H9 (cell line): ENCODE data around the gene ARAP1. TPM values are rescaled to one million over a fixed set of nuclear protein-coding genes. Genes with fewer than 3 reads are reported as not detected.

ENCODE experiments used
- DNase-seq: peaks from one replicate; pipeline ENCODE4 v3.0.0-alpha.2; 2017
- H2AFZ ChIP-seq: one replicate; pipeline ENCODE4 v1.6.1; 2013; ENCODE audit warnings: mild to moderate bottlenecking, low read length, control low read depth, moderate library complexity
- H2AK5ac ChIP-seq: 2 replicates; pipeline ENCODE4 v1.6.1; 2013; ENCODE audit warnings: low read length, control low read depth, mixed read lengths; ENCODE audit not compliant: insufficient read length
- H2BK120ac ChIP-seq: one replicate; pipeline ENCODE4 v1.6.1; 2013; ENCODE audit warnings: low read depth, mild to moderate bottlenecking, low read length, control low read depth, inconsistent platforms; ENCODE audit not compliant: poor library complexity, severe bottlenecking
- H2BK12ac ChIP-seq: 2 replicates; pipeline ENCODE4 v1.6.1; 2013; ENCODE audit warnings: low read length, control low read depth, mixed read lengths, low read depth; ENCODE audit not compliant: insufficient read length
- H2BK15ac ChIP-seq: 2 replicates; pipeline ENCODE4 v1.6.1; 2013; ENCODE audit warnings: low read depth, low read length, control low read depth
- H2BK20ac ChIP-seq: one replicate; pipeline ENCODE4 v1.6.1; 2013; ENCODE audit warnings: low read depth, mild to moderate bottlenecking, low read length, control low read depth, inconsistent platforms; ENCODE audit not compliant: poor library complexity, severe bottlenecking
- H2BK5ac ChIP-seq: 2 replicates; pipeline ENCODE4 v1.6.1; 2013; ENCODE audit warnings: low read length, control low read depth, mixed read lengths; ENCODE audit not compliant: insufficient read length
- H3K14ac ChIP-seq: 2 replicates; pipeline ENCODE4 v1.6.1; 2013; ENCODE audit warnings: low read length, control low read depth; ENCODE audit not compliant: insufficient read depth
- H3K18ac ChIP-seq: 2 replicates; pipeline ENCODE4 v1.6.1; 2013; ENCODE audit warnings: low read depth, mild to moderate bottlenecking, mixed read lengths, low read length, control low read depth; ENCODE audit not compliant: insufficient read length
- H3K23ac ChIP-seq: 2 replicates; pipeline ENCODE4 v1.6.1; 2013; ENCODE audit warnings: low read length, control low read depth, mixed read lengths, low read depth; ENCODE audit not compliant: insufficient read length
- H3K23me2 ChIP-seq: 2 replicates; pipeline ENCODE4 v1.6.1; 2013; ENCODE audit warnings: low read depth, mild to moderate bottlenecking, mixed read lengths, low read length, control low read depth; ENCODE audit not compliant: insufficient read length, poor library complexity, severe bottlenecking
- H3K27ac ChIP-seq: 2 replicates; pipeline ENCODE4 v1.5.1; 2013; ENCODE audit warnings: low read length, control low read depth, mixed read lengths, low read depth; ENCODE audit not compliant: insufficient read length
- H3K27me3 ChIP-seq: 2 replicates; pipeline ENCODE4 v1.6.1; 2013; ENCODE audit warnings: low read length, control low read depth, inconsistent platforms; ENCODE audit not compliant: insufficient read depth
- H3K4ac ChIP-seq: 2 replicates; pipeline ENCODE4 v1.6.1; 2013; ENCODE audit warnings: low read depth, mild to moderate bottlenecking, control low read depth, inconsistent platforms, low read length, moderate library complexity
- H3K4me1 ChIP-seq: 2 replicates; pipeline ENCODE4 v1.6.1; 2013; ENCODE audit warnings: low read length, control low read depth, inconsistent platforms; ENCODE audit not compliant: insufficient read depth
- H3K4me2 ChIP-seq: 2 replicates; pipeline ENCODE4 v1.6.1; 2013; ENCODE audit warnings: low read length, control low read depth, mixed read lengths; ENCODE audit not compliant: insufficient read length, insufficient read depth
- H3K56ac ChIP-seq: 2 replicates; pipeline ENCODE4 v1.6.1; 2013; ENCODE audit warnings: low read depth, mild to moderate bottlenecking, mixed read lengths, low read length, control low read depth; ENCODE audit not compliant: insufficient read length
- H3K79me1 ChIP-seq: 2 replicates; pipeline ENCODE4 v1.6.1; 2013; ENCODE audit warnings: low read depth, mild to moderate bottlenecking, moderate library complexity, low read length, control low read depth, inconsistent platforms; ENCODE audit not compliant: insufficient read depth, poor library complexity, severe bottlenecking
- H3K79me2 ChIP-seq: 2 replicates; pipeline ENCODE4 v1.6.1; 2013; ENCODE audit warnings: low read length, control low read depth, inconsistent platforms; ENCODE audit not compliant: insufficient read depth
- H3K9ac ChIP-seq: 2 replicates; pipeline ENCODE4 v1.6.1; 2013; ENCODE audit warnings: low read length, control low read depth, mixed read lengths; ENCODE audit not compliant: insufficient read length; ENCODE audit errors: extremely low read depth
- H3K9me3 ChIP-seq: one replicate; pipeline ENCODE4 v1.6.1; 2013; ENCODE audit warnings: low read depth, low read length, inconsistent platforms; ENCODE audit not compliant: control insufficient read depth
- H3T11ph ChIP-seq: one replicate; pipeline ENCODE4 v1.6.1; 2013; ENCODE audit warnings: mild to moderate bottlenecking, low read length, control low read depth, inconsistent platforms
- H4K20me1 ChIP-seq: one replicate; pipeline ENCODE4 v1.6.1; 2013; ENCODE audit not compliant: control insufficient read depth, insufficient read length, insufficient read depth
- H4K5ac ChIP-seq: 2 replicates; pipeline ENCODE4 v1.6.1; 2013; ENCODE audit warnings: low read depth, mild to moderate bottlenecking, mixed read lengths, low read length, control low read depth; ENCODE audit not compliant: insufficient read length
- H4K8ac ChIP-seq: replicated peaks from 2 replicates; pipeline ENCODE4 v1.6.1; 2013; ENCODE audit warnings: low read length, control low read depth, mixed read lengths, low read depth; ENCODE audit not compliant: insufficient read length
- H4K91ac ChIP-seq: 2 replicates; pipeline ENCODE4 v1.6.1; 2013; ENCODE audit warnings: low read depth, mild to moderate bottlenecking, moderate library complexity, mixed read lengths, low read length, control low read depth; ENCODE audit not compliant: insufficient read length
- H3K27ac Mint-ChIP-seq, 3 experiments: 2 replicates in 2 of 3; 3 replicates in 1 of 3; pipeline ENCODE4 v1.8.0; 2020 to 2021; ENCODE audit warnings: mixed read lengths in 3 of 3, mild to moderate bottlenecking in 1 of 3, moderate library complexity in 1 of 3
- H3K27me3 Mint-ChIP-seq: 2 replicates; pipeline ENCODE4 v1.8.0; 2021; ENCODE audit warnings: low read depth, mild to moderate bottlenecking, moderate library complexity, mixed read lengths
- H3K36me3 Mint-ChIP-seq, 3 experiments: 2 replicates in 2 of 3; 3 replicates in 1 of 3; pipeline ENCODE4 v1.8.0; 2020 to 2021; ENCODE audit warnings: low read depth in 3 of 3, mixed read lengths in 3 of 3; ENCODE audit not compliant: insufficient read depth in 1 of 3
- H3K4me1 Mint-ChIP-seq, 2 experiments: 2 replicates each; pipeline ENCODE4 v1.8.0; 2020; ENCODE audit warnings: mixed read lengths in 2 of 2
- H3K4me3 Mint-ChIP-seq, 2 experiments: 2 replicates in 1 of 2; 3 replicates in 1 of 2; pipeline ENCODE4 v1.8.0; 2020 to 2021; ENCODE audit warnings: mild to moderate bottlenecking in 2 of 2, mixed read lengths in 2 of 2, moderate library complexity in 1 of 2
- H3K9me3 Mint-ChIP-seq, 2 experiments: 2 replicates in 1 of 2; 3 replicates in 1 of 2; pipeline ENCODE4 v1.8.0; 2020; ENCODE audit warnings: mild to moderate bottlenecking in 2 of 2, mixed read lengths in 2 of 2, moderate library complexity in 1 of 2
- CTCF ChIP-seq: fragments of 200-600 bp; sonication (generic); conservative IDR thresholded peaks from 3 replicates; pipeline ENCODE4 v1.8.0; 2021; ENCODE audit warnings: antibody characterized with exemption, mild to moderate bottlenecking
- WGBS: extraction: QIAGEN DNeasy Blood & Tissue Kit; methylation state at CpG from one replicate; pipeline ENCODE4 v1.1.7; 2013; ENCODE audit warnings: missing lambda C conversion rate, low lambda C conversion rate, mixed read lengths; ENCODE audit not compliant: insufficient read length; ENCODE audit errors: extremely low coverage; 5-methylcytosine and 5-hydroxymethylcytosine counted together
- total RNA-seq: library from RNA; stranded (reverse); gene quantifications from 2 replicates; pipeline ENCODE4 v1.2.1, GENCODE V29; 2021

The ARAP1 gene
- total RNA-seq, 1 experiment from 2014 or later: 59.4 TPM

- Histone ChIP-seq H3K9me3 (no peaks in the 10 kb centered on the region), H3K27ac (no peak overlapping the region), H2BK20ac (no peak overlapping the region), H2BK120ac (no peak overlapping the region), H3K9ac (no peak overlapping the region), H2BK15ac (no peak overlapping the region), H3K79me2 (no peaks in the 10 kb centered on the region), H3K4ac (no peak overlapping the region), H4K20me1 (no peaks in the 10 kb centered on the region), H2BK12ac (no peak overlapping the region), H3K56ac (no peak overlapping the region), H4K8ac (no peak overlapping the region), H3K4me1 (peaks cover 4% of the 10 kb centered on the region; the same call in 1 of the 2 replicates), H2AFZ (no peak overlapping the region), H3K4me2 (no peak overlapping the region), H3K79me1 (no peaks in the 10 kb centered on the region), H3K27me3 (no peaks in the 10 kb centered on the region; the same call in 1 of the 2 replicates), H3K23ac (no peak overlapping the region), H2BK5ac (no peak overlapping the region), H4K5ac (no peak overlapping the region), H3T11ph (no peak overlapping the region), H3K23me2 (peaks cover 7% of the 10 kb centered on the region), H3K18ac (no peak overlapping the region), H4K91ac (no peak overlapping the region), H2AK5ac (no peak overlapping the region), H3K14ac (no peak overlapping the region)
- Mint-ChIP-seq H3K4me1 (peaks cover 34 to 39% of the 10 kb centered on the region in 2 experiments), H3K4me3 (no peak overlapping the region), H3K27me3 (peaks cover 30% of the 10 kb centered on the region), H3K36me3 (no peaks in the 10 kb centered on the region), H3K27ac (no peak overlapping the region; a peak in 1 of 7 replicates), H3K9me3 (no peaks in the 10 kb centered on the region)
- DNase-seq: no peak
- no CpG with 5 or more reads among the region's 10 CpGs for WGBS
- TF ChIP-seq CTCF: no peak
Measured at GRCh38 chr11:72784662-72785061, 32.5 kb upstream of the ARAP1 start.
